HG03460 (cell line): ENCODE measurements around the gene NFATC1.

ENCODE experiments used
- ATAC-seq: cut with Tn5 transposase; IDR thresholded peaks from one replicate; pipeline ENCODE4 v1.9.1; 2021; ENCODE audit not compliant: unreplicated experiment

Gene NFATC1

DNA sequence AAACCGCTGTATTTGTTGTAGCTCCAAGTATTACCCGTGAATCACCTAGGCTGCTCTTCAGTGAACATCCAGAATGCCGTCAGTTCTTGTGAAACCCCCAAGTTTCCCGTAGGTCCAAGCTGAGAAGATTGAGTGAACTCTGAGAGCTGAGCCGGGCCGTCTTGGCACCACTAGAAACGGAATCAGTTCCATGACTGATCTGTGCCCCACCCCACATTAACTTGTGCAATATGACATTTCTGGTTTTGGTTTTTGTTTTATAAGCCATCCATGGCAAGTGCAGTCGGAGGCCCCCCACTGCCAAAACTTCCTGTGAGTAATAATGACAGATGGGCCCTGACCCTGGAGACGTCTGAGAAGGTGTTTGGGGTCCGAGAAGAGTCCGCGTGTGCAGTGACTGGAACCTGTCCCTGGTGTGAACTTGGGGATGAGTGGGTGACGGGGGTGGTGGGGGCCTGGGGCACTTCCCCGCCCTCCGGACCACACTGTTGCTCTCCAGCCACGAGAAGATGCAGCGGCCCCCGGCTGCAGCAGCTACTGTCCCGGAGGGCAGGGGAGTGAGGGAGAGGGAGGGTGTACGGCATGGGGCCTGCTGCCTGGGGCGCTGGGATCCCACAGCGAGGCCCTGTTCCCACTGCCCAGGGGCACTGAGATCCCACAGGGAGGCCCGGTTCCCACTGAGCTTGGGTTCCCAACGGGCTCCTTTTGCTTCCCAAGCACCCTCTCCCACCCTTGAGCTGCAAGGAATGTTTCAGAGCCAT is 26.5 kb downstream of the NFATC1 start:
- ATAC-seq, result peak; percentile 70

DNA sequence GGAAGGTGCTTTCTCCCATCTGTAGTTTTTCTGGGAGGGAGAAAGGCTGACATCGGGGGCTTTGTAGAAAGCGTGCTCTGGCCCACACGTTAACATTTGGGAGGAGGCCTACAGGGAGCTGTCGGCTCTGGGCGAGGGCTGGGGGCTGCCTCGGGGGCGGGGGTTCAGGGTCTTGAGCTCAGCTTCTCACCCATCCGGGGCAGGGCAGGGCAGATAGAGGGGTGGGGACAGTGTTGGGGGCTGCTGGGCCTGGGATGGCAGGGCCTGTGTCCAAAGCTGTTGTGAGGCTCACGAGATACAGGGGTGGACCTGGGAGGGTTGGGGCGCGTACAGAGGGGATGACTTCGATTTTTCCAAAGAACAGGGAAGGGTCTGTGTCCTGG is 27.0 kb downstream of the NFATC1 start:
- ATAC-seq, result no peak

GRCh38 chr18:79423211-79424007 is 27.7 kb downstream of the NFATC1 start:
- ATAC-seq, result no peak

- ATAC-seq, result no peak
Measured at GRCh38 chr18:79424008-79424565, 28.4 kb downstream of the NFATC1 start.

DNA sequence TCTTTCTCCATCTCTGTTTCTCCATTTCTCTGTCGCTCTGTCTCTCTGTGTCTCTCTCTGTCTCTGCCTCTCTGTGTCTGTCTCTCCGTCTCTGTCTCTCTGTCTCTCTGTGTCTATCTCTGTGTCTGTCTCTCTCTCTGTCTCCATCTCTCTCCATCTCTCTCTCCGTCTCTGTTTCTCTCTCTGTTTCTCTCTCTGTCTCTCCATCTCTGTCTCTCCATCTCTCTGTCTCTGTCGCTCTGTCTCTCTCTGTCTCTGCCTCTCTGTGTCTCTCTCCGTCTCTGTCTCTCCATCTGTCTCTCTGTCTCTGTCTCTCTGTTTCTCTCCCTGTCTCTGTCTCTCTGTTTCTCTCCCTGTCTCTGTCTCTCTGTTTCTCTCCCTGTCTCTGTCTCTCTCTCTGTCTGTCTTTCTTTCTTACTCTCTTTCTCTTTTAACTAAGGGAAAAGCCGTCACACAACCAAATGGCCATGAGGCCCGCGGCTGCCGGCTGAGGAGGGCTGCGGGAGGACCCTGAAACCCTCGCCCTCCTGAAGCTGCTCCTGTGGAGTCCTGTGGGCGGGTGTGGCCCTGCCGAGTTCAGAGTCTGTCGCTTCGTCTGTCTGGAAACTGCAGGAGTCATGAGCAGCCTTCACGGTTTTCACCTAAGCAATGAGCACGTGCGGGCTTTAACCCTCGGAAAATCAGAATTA is 29.3 kb downstream of the NFATC1 start:
- ATAC-seq, result no peak

GRCh38 chr18:79425569-79425886 is 29.8 kb downstream of the NFATC1 start:
- ATAC-seq, result no peak

- ATAC-seq, result no peak
Measured at GRCh38 chr18:79426376-79427300, 30.9 kb downstream of the NFATC1 start.

DNA sequence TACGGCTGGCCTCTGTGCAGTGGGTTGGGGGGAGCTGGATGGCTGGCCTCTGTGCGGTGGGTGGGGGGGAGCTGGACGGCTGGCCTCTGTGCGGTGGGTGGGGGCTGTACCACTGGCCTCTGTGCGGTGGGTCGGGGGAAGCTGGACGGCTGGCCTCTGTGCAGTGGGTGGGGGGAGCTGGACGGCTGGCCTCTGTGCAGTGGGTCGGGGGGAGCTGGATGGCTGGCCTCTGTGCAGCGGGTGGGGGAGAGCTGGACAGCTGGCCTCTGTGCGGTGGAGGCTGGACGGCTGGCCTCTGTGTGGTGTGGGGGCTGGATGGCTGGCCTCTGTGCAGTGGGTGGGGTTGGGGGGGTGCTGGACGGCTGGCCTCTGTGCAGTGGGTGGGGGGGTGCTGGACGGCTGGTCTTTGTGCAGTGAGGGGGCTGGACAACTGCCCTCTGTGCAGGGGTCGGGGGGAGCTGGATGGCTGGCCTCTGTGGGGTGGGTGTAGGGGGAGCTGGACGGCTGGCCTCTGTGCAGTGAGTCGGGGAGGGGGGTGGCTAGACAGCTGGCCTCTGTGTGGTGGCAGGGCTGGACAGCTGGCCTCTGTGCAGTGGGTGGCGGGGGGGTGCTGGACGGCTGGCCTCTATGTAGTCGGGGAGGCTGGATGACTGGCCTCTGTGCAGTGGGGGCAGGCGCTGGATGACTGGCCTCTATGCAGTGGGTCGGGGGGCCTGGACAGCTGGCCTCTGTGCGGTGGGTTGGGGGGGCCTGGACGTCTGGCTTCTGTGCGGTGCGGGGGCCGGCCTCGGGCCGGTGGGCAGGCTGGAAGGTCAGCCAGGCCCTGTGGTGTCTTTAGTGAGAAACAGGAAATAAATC is 31.9 kb downstream of the NFATC1 start:
- ATAC-seq, result no peak

DNA sequence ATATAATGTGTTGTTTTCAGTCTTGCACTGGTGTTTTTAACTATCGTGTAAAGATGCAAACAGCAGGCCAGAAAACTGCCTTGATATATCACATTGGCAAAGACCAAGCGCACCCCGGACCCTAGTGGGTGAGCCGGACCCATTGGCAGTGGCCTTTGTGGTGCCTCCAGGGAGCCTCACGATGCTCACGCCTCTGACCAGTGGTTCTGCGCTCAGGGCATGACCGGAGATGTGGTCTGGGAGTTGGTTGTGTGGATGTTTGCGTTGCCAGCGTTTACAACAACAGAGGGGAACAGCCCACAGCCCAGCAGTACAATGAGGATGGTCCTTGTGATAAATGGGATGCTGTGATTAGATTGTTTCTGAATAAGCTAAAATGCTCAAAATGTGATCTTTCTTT is 32.6 kb downstream of the NFATC1 start:
- no peak for ATAC-seq

GRCh38 chr18:79429381-79429780 is 33.7 kb downstream of the NFATC1 start:
- ATAC-seq, result no peak

DNA sequence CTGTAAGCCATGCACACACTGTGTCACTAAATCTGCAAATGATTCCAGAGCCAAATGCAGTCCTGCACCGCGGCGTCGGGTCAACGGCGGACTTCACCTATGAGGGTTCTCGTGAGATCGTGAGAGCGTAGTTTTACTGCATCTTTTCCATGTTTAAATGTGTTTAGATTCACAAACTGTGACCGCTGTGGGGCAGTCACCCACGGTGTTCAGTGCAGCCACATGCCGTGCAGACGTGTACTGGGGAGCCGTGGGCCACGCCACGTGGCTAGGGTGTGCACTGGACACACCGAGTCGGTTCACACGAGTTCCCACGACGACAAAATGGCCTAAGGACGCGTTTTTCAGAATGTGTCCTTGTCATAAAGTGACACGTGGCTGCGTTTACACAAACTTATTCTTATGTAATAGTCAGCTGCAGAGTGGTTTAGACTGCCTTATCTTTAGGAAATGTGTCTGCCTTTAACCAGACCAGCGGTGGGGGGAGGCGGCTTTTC is 34.1 kb downstream of the NFATC1 start:
- ATAC-seq, result no peak

GRCh38 chr18:79432376-79433120 is 36.8 kb downstream of the NFATC1 start:
- no peak for ATAC-seq

- no peak for ATAC-seq
Measured at GRCh38 chr18:79433431-79433830, 37.7 kb downstream of the NFATC1 start.

- ATAC-seq, result no peak
Measured at GRCh38 chr18:79434607-79435401, 39.1 kb downstream of the NFATC1 start.

DNA sequence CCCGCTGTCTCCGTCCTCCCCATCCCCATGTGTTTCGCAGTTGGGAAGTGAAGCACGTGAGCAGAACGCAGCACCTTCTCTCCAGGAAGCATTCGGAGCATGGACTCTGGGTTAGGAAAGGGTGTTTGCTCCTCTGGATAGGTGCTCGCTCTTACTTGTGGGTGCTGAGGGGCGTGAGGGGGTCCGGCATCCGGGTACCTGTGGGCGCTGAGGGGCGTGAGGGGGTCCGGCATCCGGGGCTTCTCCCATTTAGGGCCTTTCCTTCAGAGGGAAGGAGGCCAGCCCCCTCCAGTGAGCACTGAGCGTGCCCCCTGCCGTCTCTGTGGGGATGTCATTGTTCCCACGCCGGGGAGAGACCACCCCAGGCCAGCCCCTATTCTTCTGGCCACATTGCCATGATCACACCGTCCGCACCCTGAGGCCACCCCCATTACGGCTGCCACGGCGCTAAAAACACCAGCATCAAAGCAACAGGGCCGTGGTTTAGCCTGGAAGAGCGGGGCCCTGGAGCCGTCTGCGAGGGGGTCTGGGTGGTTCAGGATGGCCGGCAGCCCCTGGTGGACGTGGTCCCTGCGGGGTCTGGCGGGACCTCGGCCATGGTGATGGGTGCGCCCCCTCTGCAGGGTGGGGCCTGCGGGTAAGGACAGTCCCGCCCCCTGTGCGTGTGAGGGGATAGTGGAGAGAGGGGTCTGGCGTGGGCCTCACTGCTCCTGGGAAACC is 41.0 kb downstream of the NFATC1 start:
- ATAC-seq, result no peak

DNA sequence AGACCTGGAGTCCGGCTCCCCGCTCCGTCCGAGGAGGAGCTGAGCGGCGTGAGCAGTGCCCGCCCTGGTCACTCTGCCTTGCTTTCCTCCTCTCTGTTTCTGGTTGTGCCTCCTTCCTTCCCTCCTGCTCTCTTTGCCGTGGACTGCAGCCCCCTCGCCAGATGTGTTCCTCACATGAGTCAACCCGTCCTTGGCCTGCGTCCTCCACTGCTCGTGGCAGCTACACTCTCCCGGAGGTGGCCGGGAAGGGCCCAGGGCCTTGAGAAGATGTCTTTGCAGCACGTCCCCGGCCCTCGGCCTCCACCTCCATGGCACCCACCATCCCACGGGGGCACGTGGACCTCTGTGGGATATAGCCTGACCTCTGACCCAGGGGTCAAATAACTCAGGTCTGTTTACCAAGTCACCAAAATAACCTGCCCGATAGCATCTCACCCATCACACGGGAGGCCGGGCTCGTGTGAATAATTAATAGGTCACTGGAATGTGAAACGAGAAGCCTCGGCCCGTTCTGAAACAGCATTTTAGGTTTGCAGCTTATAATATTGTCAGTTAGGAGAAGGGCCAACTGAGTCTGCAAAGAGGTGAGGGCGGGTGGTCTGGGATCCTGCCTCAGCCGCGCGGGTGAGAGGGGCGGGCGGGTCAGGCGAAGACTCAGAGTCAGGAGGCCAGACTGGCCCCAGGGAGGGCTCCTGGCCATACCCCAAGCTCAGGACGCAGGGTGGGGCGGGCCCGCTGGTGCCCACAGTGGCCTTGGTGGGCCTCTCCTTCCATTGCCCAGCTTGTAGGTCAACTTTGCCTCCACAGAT is 42.6 kb downstream of the NFATC1 start:
- no peak for ATAC-seq
